ENCODE measurements around the gene TFAM. TPM values are rescaled to one million over a fixed set of nuclear protein-coding genes. Genes with fewer than 3 reads are reported as not detected.

TFAM gene
- total RNA-seq (2014; rRNA removed; shearing (Covaris generic)) = 44.8 and 58.0 TPM in 2 replicates

DNA sequence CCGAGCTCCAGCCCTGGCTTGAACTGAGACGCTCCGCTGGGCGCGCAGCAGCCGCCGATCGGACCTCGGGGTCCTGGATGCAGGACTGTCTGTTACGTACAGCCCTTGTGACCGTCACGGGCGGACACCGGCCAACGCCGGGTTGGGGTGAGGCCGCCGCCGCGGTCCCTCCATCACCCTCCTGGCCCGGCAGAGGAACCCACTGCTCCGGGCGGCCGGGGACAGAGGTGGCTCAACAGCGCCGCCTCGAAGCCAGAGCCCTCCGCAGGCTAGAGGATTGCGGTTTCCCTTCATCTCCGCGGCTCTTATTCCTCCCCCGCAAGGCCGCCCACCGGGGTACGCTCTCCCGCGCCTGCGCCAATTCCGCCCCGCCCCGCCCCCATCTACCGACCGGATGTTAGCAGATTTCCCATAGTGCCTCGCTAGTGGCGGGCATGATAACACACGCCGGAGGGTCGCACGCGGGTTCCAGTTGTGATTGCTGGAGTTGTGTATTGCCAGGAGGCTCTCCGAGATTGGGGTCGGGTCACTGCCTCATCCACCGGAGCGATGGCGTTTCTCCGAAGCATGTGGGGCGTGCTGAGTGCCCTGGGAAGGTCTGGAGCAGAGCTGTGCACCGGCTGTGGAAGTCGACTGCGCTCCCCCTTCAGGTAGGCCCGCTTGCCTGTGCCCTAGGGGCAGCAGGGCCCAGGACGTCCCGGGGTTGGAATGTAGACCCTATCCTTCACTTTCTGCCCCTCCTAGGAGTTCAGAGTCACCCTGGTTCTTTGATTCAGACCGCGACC, at the start of gene TFAM:
TFAM (plus strand) TSS at position 412 of the 785 bp plus-strand sequence; CDS start at position 550, 138 bp downstream.
- Histone ChIP-seq H3K36me3 (replicated peaks; ENCODE audit: control insufficient read depth, insufficient read depth, low read length) (peaks cover 15% of the 10 kb centered on the region), H3K27me3 (ENCODE audit: control insufficient read depth, insufficient read depth, low read length) (no peaks in the 10 kb centered on the region), H3K4me3 (ENCODE audit: insufficient read depth, low read depth, low read length) (peak within 1 kb of the TSS; percentile 95)
- DNase-seq = peak; percentile 93

DNA sequence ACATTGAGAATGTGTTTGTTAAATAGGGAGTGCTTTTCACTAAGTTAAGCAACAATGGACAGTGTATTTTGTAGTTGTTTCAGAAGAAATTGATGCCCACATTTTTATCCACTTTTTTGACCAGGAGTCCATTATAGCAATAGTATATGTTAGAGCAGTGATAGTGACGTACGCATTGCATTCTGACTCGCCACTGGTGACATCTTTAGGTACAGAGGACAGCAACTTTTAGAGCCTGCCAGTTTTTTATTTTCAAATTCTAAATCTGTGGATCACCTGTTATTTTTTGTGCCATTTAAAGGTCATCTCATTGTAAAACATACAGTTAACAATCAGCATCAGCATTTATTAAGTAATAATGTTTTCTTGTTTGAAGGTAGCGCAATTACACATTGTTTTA, 49.0 kb upstream of the TFAM start:
- Histone ChIP-seq H3K27me3 (ENCODE audit: control insufficient read depth, insufficient read depth, low read length) (no peaks in the 10 kb centered on the region), H3K4me3 (ENCODE audit: insufficient read depth, low read depth, low read length) (peak overlapping the region; percentile 91; the same call in 1 of the 2 replicates), H3K36me3 (replicated peaks; ENCODE audit: control insufficient read depth, insufficient read depth, low read length) (no peaks in the 10 kb centered on the region)
- no peak for DNase-seq

DNA sequence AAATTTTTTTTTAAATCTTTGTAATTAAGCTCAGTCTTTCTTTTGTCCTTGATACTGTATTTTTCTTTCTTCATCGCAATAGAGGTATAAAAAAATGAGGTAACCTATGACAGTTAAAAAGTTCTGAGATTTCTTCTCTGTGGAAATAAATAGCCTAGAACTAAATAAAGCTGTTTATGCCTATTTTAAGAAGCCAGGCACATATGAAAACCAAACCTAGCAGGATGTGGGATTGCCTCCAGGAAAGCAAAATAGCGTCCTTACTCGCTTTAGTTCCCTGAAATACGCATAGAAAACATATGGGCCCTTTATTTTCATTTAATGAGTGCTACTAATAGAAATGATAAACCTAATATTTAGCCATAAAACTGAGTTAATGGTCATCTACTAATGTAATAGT, 43.8 kb upstream of the TFAM start:
- Histone ChIP-seq H3K4me3 (ENCODE audit: insufficient read depth, low read depth, low read length) (no peak overlapping the region), H3K27me3 (ENCODE audit: control insufficient read depth, insufficient read depth, low read length) (no peaks in the 10 kb centered on the region), H3K36me3 (replicated peaks; ENCODE audit: control insufficient read depth, insufficient read depth, low read length) (no peaks in the 10 kb centered on the region)

DNA sequence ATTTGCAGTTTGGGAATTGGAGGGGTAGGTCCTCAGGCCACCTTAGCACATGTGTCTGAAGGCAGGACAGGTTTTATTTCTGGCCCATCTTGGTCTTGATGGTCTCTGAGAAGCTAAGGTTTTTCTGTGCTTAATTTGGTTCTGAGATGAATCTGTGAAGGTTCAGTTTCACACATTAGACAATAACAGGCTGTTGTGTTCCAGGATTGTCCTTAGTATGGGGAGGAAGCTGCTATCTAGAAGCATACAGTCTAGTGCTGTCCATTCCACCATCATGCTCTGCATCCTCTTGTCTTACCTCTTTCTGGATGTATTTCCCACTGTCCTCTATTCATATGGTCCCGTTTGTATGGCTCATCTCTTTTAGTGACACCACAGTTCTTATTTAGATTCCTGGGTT, 43.3 kb upstream of the TFAM start:
- Histone ChIP-seq H3K36me3 (replicated peaks; ENCODE audit: control insufficient read depth, insufficient read depth, low read length) (no peaks in the 10 kb centered on the region), H3K4me3 (ENCODE audit: insufficient read depth, low read depth, low read length) (no peak overlapping the region), H3K27me3 (ENCODE audit: control insufficient read depth, insufficient read depth, low read length) (no peaks in the 10 kb centered on the region)
- no peak for DNase-seq

More for the DNA sequence above, 43.8 kb upstream of the TFAM start:
- no peak for DNase-seq

DNA sequence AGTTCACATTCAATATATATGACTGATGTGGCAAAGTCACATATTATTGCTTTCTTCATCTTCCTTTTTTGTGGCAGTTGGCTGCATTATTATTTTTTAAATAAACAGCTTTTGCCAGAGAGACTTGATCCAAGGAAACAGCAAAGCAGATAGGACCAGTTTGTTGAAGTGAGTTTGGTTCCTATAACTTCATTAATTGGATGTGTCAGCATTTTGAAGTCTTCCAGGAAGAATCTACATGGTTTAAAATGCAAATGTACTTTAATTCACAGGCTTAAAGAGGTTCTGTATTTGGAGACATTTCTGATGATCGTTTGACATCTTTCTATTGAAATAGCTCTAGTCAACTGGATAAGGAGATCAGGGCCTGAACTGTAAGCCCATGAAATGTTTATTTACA, 37.2 kb upstream of the TFAM start:
- no peak overlapping the region for H3K4me3 ChIP-seq (ENCODE audit: insufficient read depth, low read depth, low read length)
- H3K36me3 ChIP-seq (replicated peaks; ENCODE audit: control insufficient read depth, insufficient read depth, low read length) = no peaks in the 10 kb centered on the region
- no peaks in the 10 kb centered on the region for H3K27me3 ChIP-seq (ENCODE audit: control insufficient read depth, insufficient read depth, low read length)
- DNase-seq = no peak

DNA sequence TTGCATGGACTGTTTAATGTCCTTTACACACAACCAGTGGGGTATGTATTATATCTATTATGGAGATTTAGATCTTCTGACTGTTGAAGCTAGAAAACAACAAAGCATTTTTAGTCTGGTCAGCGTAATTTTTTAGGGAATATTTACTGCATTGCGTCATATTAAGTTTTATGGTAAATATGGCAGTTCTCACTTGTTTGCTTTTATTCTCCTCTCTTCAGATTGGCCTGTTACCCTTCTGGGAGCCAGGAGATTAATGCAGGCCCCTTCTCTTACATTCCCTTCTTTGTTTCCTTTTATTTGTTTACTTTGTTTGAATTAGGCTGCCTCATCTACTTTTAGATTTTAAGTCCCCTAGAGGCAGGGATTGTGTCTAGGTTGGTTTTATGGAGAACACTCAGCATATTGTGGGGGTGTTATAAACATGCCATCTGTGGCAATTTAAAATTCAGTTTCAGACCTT, 36.6 kb upstream of the TFAM start:
- DNase-seq = no peak
- no peaks in the 10 kb centered on the region for H3K27me3 ChIP-seq (ENCODE audit: control insufficient read depth, insufficient read depth, low read length)
- no peak overlapping the region for H3K4me3 ChIP-seq (ENCODE audit: insufficient read depth, low read depth, low read length)
- no peaks in the 10 kb centered on the region for H3K36me3 ChIP-seq (replicated peaks; ENCODE audit: control insufficient read depth, insufficient read depth, low read length)

DNA sequence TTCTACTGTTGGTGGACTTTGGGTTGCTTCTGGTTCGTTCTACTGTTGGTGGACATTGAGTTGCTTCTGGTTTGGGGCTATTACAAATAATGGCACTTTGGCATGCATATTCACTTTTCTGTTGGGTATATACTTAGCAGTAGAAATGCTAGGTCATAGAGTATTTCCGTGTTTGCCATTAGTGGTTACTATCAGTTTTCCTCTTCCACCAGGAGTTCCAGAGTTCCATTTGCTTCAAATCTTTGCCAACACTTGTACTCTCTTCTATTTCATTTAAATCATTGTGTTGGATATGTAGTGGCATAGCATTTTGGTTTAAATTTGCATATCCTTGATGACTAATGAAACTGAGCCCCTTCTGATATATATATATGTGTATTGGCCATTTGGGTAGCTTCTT, 35.2 kb upstream of the TFAM start:
- no peak for DNase-seq
- no peak overlapping the region for H3K4me3 ChIP-seq (ENCODE audit: insufficient read depth, low read depth, low read length)
- H3K36me3 ChIP-seq (replicated peaks; ENCODE audit: control insufficient read depth, insufficient read depth, low read length) = no peaks in the 10 kb centered on the region
- H3K27me3 ChIP-seq (ENCODE audit: control insufficient read depth, insufficient read depth, low read length) = no peaks in the 10 kb centered on the region

DNA sequence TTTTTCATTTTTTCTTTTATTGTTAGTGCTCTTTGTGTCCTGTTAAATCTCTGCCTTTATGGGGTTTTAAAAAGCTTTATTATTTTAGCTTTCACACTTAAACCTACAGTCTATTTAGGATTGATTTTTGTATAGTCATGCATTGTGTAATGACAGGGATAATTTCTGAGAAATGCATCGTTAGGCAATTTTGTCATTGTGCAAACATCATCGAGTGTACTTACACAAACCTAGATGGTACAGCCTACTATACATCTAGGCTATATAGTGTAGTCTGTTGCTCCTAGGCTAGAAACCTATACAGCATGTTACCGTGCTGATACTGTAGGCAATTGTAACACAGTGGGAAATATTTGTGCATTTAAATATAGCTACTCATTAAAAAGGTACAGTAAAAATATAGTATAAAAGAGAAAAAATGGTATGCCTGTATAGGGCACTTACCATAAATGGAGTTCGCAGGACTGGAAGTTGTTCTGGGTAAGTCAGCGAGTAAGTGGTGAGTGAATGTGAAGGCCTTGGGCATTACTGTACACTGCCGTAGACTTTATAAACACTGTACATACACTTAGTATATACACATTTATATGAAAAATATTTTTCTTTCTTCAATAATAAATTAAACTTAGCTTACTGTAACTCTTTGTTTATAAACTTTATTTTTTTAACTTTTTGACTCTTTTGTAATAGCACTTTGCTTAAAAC, 34.4 kb upstream of the TFAM start:
- Histone ChIP-seq H3K4me3 (ENCODE audit: insufficient read depth, low read depth, low read length) (no peak overlapping the region), H3K27me3 (ENCODE audit: control insufficient read depth, insufficient read depth, low read length) (no peaks in the 10 kb centered on the region), H3K36me3 (replicated peaks; ENCODE audit: control insufficient read depth, insufficient read depth, low read length) (no peaks in the 10 kb centered on the region)
- no peak for DNase-seq

DNA sequence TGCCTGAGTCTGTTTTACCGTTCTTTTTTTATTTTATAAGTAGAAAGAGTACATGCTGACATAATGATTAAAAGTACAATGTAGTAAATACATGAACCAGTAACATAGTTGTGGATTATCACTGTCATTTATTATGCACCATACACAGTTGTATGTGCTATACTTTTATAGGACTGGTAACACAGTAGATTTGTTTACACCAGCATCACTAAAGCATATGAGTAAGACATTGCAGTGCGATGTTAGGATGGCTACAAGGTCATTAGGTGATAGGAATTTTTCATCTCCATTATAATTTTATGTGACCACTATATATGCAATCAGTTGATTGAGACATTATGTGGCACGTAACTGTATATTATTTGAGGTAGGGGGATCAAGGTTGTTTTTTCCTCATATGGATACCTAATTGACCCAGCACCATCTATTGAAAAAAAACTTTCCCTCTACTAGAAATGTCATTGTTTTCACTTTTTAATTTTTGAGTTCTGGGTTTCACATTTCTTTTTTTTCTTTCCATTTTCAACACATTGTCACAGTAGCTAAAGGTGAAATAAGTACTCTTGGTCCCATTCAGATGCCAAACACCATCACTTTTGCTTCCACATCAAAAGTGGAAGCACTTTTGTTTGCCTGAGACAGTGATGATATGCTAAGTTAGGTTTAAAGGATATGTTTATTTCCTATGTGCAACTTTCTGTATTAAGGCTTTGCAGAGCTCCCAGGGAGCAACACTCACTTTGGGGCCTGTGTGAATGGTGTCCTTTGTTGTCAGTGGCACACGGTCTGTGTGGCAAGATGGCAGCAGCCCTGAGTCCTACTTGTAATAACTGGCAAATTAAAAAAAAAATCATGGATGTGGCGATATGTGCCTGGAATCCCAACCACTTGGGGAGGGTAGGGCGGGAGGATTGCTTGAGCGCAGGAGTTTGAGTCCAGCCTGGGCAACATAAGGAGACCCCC, 33.3 kb upstream of the TFAM start:
- DNase-seq = no peak
- no peaks in the 10 kb centered on the region for H3K36me3 ChIP-seq (replicated peaks; ENCODE audit: control insufficient read depth, insufficient read depth, low read length)
- H3K4me3 ChIP-seq (ENCODE audit: insufficient read depth, low read depth, low read length) = no peak overlapping the region
- H3K27me3 ChIP-seq (ENCODE audit: control insufficient read depth, insufficient read depth, low read length) = no peaks in the 10 kb centered on the region

DNA sequence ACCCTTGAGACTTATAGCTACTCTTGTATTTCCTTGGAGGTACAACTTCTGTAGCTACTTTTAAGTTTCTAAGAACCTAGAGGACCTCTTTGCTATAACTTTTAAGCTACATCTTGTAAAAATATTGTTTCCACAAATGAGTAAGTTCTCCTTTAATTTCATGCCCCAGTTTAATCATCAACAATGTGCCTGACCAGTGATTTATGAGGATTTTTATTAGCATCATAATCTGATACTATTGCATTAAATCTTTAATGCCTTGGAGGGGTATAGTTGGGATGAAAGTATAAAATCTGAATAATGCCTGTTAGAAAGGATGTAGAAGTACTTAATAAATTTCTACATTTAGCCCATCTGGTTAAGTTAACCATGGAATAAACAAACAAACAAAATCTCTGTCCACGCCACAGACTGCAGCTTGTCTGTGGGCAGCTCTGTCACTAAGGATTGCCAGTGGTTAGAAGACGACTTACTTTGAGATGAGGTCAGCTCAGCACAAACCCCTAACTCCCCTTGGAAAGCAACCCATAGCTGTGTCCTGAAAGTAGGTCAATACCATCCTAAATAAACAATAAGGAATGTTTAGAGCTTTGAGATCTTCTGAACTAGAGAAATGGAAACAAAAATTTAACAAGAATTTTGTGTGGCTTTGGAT, 32.1 kb upstream of the TFAM start:
- no peak for DNase-seq
- Histone ChIP-seq H3K36me3 (replicated peaks; ENCODE audit: control insufficient read depth, insufficient read depth, low read length) (no peaks in the 10 kb centered on the region), H3K27me3 (ENCODE audit: control insufficient read depth, insufficient read depth, low read length) (no peaks in the 10 kb centered on the region), H3K4me3 (ENCODE audit: insufficient read depth, low read depth, low read length) (no peak overlapping the region)

DNA sequence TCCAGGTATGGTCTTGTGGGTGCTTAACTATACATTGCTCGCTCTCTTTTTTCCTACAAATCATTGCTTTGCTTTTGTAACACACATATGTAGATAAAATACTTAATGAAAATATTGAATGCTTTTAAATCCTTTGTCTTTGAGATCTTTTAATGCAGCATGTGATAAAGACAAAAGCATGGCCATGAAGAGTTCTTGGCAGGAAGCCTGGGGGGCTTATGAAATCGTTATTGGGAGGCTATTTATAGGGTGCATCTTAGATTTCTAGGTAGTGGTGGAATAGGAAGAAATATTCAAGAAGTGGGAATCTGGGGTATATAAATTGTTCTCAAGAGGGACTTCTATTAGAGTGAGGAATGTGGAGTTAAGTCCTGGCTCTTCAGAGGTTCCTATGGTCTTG, 28.5 kb upstream of the TFAM start:
- H3K27me3 ChIP-seq (ENCODE audit: control insufficient read depth, insufficient read depth, low read length) = no peaks in the 10 kb centered on the region
- no peaks in the 10 kb centered on the region for H3K36me3 ChIP-seq (replicated peaks; ENCODE audit: control insufficient read depth, insufficient read depth, low read length)
- no peak for DNase-seq
- H3K4me3 ChIP-seq (ENCODE audit: insufficient read depth, low read depth, low read length) = no peak overlapping the region

DNA sequence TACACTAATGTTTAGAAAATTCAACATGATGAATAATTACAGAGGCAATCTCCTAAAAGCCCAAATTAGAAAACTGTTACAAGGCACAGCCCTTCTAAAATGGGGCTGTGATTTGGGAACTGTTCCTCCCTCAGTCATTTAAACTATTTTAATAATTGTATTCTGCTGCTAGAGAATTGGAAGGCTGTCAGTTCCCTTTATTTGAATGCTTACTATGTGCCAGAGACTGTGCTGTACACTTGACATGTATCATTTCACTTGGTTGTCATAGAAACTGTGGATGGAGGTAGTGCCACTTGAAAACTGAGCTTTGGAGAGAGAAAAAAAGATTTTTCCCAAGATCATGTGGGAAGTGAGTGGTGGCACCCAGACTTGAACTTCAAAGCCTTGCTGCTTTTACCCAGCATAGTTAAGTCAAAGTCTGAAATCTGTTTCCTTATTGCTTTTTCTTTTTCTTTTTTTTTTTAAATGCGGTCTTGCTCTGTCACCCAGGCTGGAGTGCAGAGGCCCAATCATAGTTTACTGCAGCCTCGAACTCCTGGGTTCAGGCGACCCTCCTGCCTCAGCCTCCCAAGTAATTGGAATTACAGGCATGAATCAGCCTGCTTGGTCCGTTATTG, 26.8 kb upstream of the TFAM start:
- H3K4me3 ChIP-seq (ENCODE audit: insufficient read depth, low read depth, low read length) = no peak overlapping the region
- no peak for DNase-seq

DNA sequence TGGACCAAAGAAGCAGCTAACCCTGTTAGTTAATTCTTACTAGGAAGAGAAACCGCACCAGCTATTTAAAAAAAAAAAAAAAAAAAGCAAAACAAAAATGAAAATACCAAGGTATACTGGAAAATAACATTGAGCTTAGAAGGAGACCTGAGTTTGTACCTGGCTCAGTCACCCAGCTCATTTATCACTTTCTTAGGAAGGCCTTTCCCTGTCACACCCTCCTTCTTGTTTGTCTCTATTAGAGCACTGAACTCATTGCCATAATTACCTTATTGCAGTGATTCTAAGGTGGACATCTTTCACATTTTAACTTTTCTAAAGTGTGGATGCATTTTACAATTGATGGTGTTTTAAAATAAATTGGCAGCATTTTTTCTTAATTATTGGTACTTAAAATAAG, 26.3 kb upstream of the TFAM start:
- DNase-seq = no peak
- no peaks in the 10 kb centered on the region for H3K36me3 ChIP-seq (replicated peaks; ENCODE audit: control insufficient read depth, insufficient read depth, low read length)
- H3K27me3 ChIP-seq (ENCODE audit: control insufficient read depth, insufficient read depth, low read length) = no peaks in the 10 kb centered on the region
- H3K4me3 ChIP-seq (ENCODE audit: insufficient read depth, low read depth, low read length) = no peak overlapping the region

More for the DNA sequence above, 26.8 kb upstream of the TFAM start:
- no peaks in the 10 kb centered on the region for H3K27me3 ChIP-seq (ENCODE audit: control insufficient read depth, insufficient read depth, low read length)
- H3K36me3 ChIP-seq (replicated peaks; ENCODE audit: control insufficient read depth, insufficient read depth, low read length) = no peaks in the 10 kb centered on the region

Data from H7 (cell line).